IPS-15b (cell line): ENCODE data around the gene MSI2.

Source experiments
- H3K27me3 ChIP-seq: one replicate; pipeline ENCODE4 v1.6.1; 2013; ENCODE audit warnings: low read length; ENCODE audit not compliant: control insufficient read depth, insufficient read depth
- H3K36me3 ChIP-seq: one replicate; pipeline ENCODE4 v1.6.1; 2013; ENCODE audit warnings: low read length; ENCODE audit not compliant: control insufficient read depth, insufficient read depth
- H3K4me1 ChIP-seq: one replicate; pipeline ENCODE4 v1.6.1; 2013; ENCODE audit warnings: mild to moderate bottlenecking, low read length; ENCODE audit not compliant: control insufficient read depth, insufficient read depth
- H3K4me3 ChIP-seq: one replicate; pipeline ENCODE4 v1.5.1; 2013; ENCODE audit warnings: low read depth, low read length
- H3K9ac ChIP-seq: one replicate; pipeline ENCODE4 v1.6.1; 2013; ENCODE audit warnings: low read depth, mild to moderate bottlenecking, low read length
- H3K9me3 ChIP-seq: one replicate; pipeline ENCODE4 v1.6.1; 2013; ENCODE audit warnings: mild to moderate bottlenecking, low read length; ENCODE audit not compliant: control insufficient read depth, insufficient read depth

MSI2 gene

DNA sequence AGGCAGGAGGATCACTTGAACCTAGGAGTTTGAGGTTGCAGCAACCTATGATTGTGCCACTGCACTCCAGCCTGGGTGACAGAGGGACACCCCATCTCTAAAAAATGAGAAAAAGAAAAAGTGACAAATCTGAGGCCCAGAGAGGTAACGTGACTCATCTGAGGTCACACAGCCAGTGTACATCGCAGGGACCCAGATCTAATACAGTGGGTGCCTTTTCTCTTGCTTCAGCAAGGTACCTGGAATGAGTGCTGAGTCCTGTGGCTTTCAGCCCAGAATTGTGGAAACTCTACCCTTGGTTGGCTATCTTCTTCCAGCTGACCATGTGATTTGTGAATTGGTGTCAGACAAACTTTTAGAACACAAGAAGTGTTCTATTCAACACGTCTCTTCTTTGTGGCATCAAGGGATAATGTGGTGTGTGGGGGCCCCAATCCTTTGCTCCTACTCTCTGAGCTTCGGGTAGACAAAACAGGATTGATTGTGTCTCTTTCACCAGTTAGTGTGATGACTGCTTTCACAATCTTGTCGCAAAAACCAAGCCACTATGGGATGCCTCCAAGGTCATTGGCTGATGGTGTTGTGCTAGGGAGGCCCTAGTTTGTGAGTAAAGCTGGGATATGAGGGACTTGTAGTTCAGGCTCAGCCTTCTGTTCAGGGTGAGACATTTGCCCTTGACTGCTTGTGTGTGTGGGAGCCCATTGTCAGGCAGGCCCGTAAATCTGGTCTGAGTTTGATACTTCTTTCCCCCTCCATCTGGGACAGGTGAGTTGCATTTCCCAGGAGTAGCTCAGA, 71.0 kb downstream of the MSI2 start:
- Histone ChIP-seq H3K27me3 (no peaks in the 10 kb centered on the region), H3K4me3 (no peak overlapping the region), H3K36me3 (no peaks in the 10 kb centered on the region), H3K4me1 (peaks cover 5% of the 10 kb centered on the region), H3K9me3 (no peaks in the 10 kb centered on the region), H3K9ac (no peak overlapping the region)

DNA sequence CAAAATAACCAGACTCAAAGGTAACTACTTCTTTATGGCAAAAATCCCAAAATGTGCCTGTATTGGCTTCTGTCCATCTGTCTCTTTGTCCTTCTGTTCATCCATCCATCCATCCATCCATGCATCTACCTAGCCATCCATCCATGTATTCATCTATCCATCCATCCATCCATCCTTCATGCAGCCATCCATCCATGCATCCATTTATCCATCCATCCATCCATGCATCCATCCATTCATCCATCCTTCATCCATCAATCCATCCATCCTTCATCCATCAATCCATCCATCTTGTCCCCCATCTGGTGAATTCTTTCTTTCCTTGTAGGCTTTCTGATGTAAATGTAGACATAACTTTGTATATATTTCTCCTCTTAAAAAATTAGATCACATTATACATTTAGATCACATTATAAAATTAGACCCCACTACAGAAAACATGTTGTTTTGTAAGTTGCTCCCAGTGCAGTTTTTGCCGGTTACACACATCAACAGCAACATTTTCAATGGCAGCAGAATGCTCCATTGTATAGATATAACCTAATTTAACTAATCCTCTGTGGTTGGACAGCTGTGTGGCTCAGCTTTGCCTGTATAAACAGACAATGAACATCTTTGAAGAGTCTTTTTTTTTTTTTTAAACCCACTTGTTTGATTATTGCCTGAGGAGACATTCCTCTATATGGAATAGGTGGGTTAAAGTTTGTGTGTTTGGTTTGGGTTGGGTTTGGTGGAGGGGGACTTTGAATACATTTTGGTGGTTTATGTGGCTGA, 72.0 kb downstream of the MSI2 start:
- Histone ChIP-seq H3K9me3 (no peaks in the 10 kb centered on the region), H3K4me1 (peaks cover 8% of the 10 kb centered on the region), H3K4me3 (no peak overlapping the region), H3K9ac (no peak overlapping the region), H3K36me3 (no peaks in the 10 kb centered on the region), H3K27me3 (no peaks in the 10 kb centered on the region)

DNA sequence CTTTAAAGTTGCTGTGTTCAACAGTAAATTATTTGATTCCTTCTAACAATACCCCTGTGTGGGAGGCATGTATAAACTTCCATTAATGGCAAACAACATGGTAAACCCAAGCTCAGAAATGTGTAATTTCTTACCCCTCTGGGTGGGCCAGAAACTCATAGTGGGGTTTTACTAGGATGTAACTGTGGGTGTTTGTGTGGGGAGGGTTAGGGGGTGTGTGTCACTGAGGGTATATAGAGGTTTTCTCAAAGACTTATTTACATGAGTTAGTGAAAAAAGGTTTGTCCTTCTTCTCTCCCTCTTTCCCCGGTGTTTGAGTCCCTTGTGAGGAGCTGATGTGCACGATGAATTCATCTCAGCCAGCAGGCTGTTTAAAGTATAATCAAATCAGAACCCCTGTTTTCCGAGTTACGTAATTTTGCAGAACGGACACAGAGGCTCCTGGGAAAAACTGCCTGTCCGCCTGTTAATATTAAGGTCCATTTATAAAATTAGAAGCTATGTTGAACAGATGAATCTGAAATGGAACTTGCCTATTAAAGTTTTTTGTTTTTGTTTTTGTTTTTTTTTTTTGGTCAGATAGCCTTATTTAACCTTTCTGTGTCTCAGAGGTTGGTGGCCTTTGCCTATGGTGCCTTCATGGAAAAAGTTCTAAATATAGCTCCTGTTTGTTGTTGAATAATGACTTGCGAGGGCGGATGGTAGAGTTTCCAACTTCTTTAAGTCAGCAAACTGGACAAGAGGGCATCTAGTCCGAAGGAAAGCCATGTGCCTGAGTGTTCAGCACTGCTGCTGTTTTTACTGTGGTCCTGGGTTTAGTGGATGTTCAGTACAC, 73.3 kb downstream of the MSI2 start:
- no peaks in the 10 kb centered on the region for H3K9me3 ChIP-seq
- H3K4me1 ChIP-seq = peaks cover 8% of the 10 kb centered on the region
- H3K36me3 ChIP-seq = no peaks in the 10 kb centered on the region
- no peak overlapping the region for H3K4me3 ChIP-seq
- no peak overlapping the region for H3K9ac ChIP-seq
- H3K27me3 ChIP-seq = no peaks in the 10 kb centered on the region

DNA sequence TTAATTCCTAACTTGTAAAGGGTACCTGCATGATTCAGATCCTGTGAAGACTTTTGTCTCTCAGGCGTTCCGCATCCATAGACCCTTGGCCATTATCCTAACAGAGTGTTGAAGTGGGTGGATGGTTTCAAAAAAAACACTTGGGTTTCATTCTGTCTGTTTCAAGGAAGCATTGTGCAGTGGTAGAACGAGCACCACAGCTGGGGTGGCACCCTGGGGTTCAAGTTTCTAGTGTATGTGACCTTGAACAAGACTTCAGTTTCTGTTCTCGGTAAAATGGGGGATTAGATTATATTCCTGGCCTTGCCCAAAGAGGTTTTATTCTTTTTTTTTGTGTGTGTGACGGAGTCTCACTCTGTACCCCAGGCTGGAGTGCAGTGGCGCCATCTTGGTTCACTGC, 74.3 kb downstream of the MSI2 start:
- Histone ChIP-seq H3K27me3 (no peaks in the 10 kb centered on the region), H3K9me3 (no peaks in the 10 kb centered on the region), H3K4me1 (peaks cover 8% of the 10 kb centered on the region), H3K4me3 (no peak overlapping the region), H3K9ac (no peak overlapping the region), H3K36me3 (no peaks in the 10 kb centered on the region)

DNA sequence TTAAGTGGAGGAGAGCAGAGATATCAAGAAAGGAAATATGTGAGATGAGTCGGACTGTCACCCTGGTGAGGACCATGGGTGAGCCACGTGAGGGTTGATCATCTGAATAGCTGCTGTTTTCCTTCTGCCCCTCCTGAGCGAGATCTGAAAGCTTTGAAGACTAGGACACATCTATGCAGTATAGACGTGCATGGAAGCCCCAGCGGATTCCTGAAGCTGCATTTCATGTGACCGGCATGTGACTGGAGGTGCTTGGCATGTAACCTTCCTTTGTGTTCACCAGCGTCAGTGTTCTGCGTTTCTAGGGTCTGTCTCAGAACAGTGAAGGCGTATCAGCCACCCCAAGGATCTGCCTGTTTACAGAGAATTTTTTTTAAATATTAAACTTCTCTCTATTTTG, 75.1 kb downstream of the MSI2 start:
- H3K27me3 ChIP-seq = no peaks in the 10 kb centered on the region
- H3K4me3 ChIP-seq = no peak overlapping the region
- H3K9me3 ChIP-seq = no peaks in the 10 kb centered on the region
- no peak overlapping the region for H3K9ac ChIP-seq
- H3K36me3 ChIP-seq = no peaks in the 10 kb centered on the region
- H3K4me1 ChIP-seq = peaks cover 8% of the 10 kb centered on the region

DNA sequence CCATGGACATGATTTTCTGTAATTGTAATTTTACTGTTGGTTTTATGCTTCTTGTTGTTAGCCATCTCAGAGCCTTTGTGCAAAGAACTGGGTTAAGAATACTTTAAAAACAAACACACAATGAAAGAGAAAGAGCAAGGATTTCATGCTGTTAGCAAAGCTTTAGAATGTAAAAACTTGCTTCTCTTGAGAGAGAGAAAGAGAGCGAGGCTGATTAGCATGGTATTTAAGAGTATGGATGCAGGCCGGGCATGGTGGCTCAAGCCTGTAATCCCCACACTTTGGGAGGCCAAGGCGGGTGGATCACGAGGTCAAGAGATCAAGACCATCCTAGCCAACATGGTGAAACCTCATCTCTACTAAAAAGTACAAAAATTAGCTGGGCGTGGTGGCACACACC, 76.2 kb downstream of the MSI2 start:
- Histone ChIP-seq H3K36me3 (no peaks in the 10 kb centered on the region), H3K4me3 (no peak overlapping the region), H3K4me1 (peaks cover 8% of the 10 kb centered on the region), H3K27me3 (no peaks in the 10 kb centered on the region), H3K9ac (no peak overlapping the region), H3K9me3 (no peaks in the 10 kb centered on the region)

DNA sequence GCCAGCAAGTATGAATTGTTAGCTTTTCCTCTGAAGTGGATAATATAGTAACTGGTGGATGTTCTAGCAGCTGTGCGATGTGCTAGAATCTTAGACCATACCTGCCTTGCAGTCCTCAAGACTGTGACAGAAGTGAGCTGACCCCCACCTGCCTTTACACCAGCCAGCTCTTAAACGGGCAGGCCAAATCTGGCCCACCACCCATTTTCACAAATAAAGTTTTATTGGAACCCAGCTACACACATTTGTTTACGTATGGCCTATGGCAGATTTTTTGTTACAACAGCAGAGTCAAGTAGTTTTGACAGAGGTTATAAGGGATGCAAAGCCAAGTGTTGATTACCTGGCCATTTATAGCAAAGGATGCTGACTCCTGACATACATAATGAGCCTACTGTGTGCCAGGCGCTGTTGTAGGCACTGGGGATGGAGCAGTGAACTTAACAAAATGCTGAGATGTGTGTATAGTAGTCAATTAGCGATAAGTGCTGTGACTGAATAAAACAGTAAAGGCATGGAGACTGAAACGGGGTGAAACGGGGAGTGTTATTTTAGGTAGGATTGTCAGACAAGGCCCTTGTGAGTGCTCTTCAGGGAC, 79.0 kb downstream of the MSI2 start:
- H3K9ac ChIP-seq = no peak overlapping the region
- no peak overlapping the region for H3K4me3 ChIP-seq
- H3K27me3 ChIP-seq = no peaks in the 10 kb centered on the region
- peaks cover 21% of the 10 kb centered on the region for H3K4me1 ChIP-seq
- H3K9me3 ChIP-seq = no peaks in the 10 kb centered on the region
- H3K36me3 ChIP-seq = no peaks in the 10 kb centered on the region

DNA sequence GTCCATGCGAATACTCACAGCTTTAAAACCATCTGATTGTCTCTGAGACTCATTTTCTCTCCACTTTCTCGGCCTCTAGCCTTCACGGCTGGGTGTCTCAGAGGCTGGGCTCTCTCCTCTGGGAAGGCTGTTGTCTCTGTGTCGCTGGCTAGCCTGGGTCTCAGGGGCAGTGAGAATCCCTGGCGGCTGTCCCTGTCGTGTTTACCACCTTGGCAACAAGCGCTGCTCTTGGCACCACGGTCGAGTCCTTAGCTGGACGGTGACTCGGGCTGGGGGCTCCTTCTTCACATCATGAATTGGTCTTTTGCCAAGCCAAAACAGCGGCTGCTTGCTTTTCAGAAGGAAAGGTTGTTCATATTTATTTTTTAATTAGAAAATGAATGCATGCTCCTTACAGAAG, 81.1 kb downstream of the MSI2 start:
- Histone ChIP-seq H3K9ac (no peak overlapping the region), H3K4me1 (peaks cover 28% of the 10 kb centered on the region), H3K27me3 (no peaks in the 10 kb centered on the region)

DNA sequence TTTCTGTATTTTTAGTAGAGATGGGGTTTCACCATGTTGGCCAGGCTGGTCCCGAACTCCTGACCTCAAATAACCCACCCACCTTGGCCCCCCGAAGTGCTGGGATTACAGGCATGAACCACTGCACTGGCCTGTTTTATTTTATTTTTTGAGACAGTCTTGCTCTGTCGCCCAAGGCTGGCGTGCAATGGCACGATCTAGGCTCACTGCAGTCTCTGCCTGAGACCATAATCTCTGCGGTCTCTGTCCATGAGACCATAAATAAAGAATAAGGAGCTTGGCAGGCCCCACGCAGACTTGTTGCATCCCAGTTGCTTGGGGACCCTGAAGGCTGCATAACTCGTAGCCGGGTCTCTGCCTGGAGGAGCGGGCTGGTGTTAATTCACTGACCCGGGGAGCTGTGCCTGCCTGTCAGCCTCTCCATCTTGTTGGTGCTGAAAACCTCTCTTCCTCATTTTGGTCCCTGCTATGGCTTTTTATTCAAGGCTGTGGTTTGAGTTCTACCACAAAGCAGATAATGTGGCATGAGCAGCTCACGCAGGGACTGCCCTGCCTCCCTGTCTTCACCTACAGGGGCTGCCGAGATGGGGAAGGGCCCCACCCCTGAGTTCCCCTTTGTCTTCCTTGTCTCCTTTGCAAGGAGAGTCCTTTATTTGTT, 82.1 kb downstream of the MSI2 start:
- Histone ChIP-seq H3K9me3 (no peaks in the 10 kb centered on the region), H3K4me1 (peaks cover 35% of the 10 kb centered on the region), H3K9ac (peak overlapping the region; percentile 16), H3K36me3 (no peaks in the 10 kb centered on the region), H3K27me3 (no peaks in the 10 kb centered on the region), H3K4me3 (no peak overlapping the region)

More for the DNA sequence above, 81.1 kb downstream of the MSI2 start:
- Histone ChIP-seq H3K4me3 (no peak overlapping the region), H3K9me3 (no peaks in the 10 kb centered on the region), H3K36me3 (no peaks in the 10 kb centered on the region)

DNA sequence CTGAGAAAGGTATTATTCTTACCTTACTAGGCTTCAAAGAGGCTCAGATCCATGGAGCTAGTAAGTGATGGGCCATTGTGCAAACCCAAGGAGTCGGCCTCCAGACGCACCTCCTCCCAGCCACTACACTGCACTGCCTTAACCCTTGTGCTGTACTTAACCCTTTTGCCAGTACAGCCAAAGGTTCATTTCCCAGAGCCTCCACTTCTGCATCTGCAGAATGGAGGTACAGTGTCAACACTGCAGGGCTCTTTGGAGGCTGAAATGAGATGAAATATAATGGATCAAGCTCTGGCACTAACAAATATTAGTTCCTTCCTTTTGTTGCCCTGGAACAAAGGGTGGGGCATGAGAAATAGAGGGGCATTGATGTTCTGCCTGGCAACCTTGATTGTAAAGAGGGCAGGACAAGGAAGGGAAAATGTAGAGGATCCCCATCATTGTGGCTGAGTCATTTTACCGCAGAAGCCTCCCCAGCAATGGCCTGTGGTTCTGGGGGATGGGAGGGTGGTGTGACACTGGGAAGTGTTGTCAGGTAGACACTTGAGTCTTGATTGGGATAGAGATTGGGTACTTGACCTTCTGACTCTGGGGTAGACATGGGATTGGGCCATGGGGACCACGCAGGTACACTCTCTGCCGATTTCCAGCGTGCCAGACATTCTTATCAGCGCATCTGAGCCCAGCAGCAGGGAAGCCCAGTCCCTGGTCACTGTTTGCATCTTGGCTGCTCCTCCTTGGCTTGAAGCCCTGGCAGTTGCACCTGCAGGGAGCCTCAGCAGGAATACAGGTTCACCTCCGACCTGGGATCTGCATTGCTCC, 84.0 kb downstream of the MSI2 start:
- Histone ChIP-seq H3K9me3 (no peaks in the 10 kb centered on the region), H3K36me3 (no peaks in the 10 kb centered on the region), H3K27me3 (no peaks in the 10 kb centered on the region), H3K4me3 (no peak overlapping the region), H3K9ac (no peak overlapping the region), H3K4me1 (peaks cover 37% of the 10 kb centered on the region)
